HFFc6 (cell line): ENCODE data around the gene MAPK14. TPM values are rescaled to one million over a fixed set of nuclear protein-coding genes. Genes with fewer than 3 reads are reported as not detected.
A peak's percentile ranks its signal among the peaks of the same experiment; 100 is the strongest.

Source experiments
- DNase-seq: peaks from one replicate; pipeline ENCODE4 v3.0.0-alpha.2; 2018
- H3K27ac Mint-ChIP-seq: 2 replicates; pipeline ENCODE4 v1.8.0; 2020; ENCODE audit warnings: mild to moderate bottlenecking, mixed read lengths
- H3K27me3 Mint-ChIP-seq: 2 replicates; pipeline ENCODE4 v1.8.0; 2021; ENCODE audit warnings: mild to moderate bottlenecking, moderate library complexity, mixed read lengths; ENCODE audit not compliant: insufficient read depth
- H3K36me3 Mint-ChIP-seq: 2 replicates; pipeline ENCODE4 v1.8.0; 2021; ENCODE audit warnings: low read depth, mixed read lengths
- H3K4me1 Mint-ChIP-seq: 2 replicates; pipeline ENCODE4 v1.8.0; 2020; ENCODE audit warnings: low read depth, mixed read lengths
- H3K4me3 Mint-ChIP-seq: 2 replicates; pipeline ENCODE4 v1.8.0; 2020; ENCODE audit warnings: mild to moderate bottlenecking, moderate library complexity, mixed read lengths
- H3K9me3 Mint-ChIP-seq: 2 replicates; pipeline ENCODE4 v1.8.0; 2020; ENCODE audit warnings: mild to moderate bottlenecking, mixed read lengths
- total RNA-seq, 6 experiments: library from RNA; stranded (reverse); fragmentation: NEBNext Ultra II Directional; extraction: Animal tissue kit (Norgen Biotek cat#: 25700); gene quantifications; 2 replicates in 1 of 6; 3 replicates in 5 of 6; pipeline ENCODE4 v1.2.3, GENCODE V29; 2021
- TF ChIP-seq, protein P1 (sequence below): fragments of 200-600 bp; sonication (generic); IDR thresholded peaks from 2 replicates; pipeline ENCODE4 v1.5.0; 2021; ENCODE audit warnings: antibody characterized with exemption, mild to moderate bottlenecking

MAPK14 gene
- total RNA-seq, 6 experiments from 2014 or later = 34.1 to 40.4 (median 37.1) TPM

DNA sequence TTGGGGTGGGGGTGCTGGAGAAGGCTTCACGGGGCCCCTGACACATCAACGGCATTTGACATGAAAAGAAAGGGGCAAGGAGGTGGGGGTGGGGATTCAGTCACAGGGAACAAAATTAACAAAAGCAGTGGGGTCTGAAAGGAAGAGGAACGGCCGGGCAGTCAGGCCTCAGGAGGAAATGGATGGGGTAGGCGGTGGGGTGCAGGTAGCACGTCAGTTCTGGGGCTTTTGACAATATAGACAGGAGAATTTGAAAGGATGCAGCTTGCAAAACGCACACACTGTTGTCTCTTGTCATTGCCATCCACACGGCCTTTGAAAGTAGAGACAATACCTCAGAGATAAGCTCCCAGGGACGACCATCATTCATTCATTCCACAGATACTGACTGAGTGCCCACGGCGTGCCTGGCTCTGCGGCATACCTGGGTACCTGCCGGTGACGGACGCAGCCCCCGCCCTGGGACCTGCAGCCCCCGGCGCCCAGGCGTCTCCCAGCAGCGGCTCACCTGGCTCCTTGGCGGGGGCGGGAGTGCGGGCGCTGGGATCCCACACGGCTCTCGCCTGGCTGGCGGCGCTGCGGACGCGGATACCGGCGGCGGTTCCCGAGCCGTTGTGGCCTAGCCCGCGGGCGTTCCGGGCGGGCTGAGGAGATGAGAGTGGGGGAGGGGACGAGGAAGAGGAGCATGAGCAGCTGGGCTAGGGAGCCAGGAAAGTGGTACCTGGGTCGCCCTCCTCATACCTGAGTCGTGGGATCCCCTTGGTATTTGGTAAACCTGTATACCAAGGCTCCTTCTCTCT, 3.4 kb upstream of the MAPK14 start, which contains the start of gene SLC26A8:
Gene SLC26A8 (minus strand): TSS at position 646 of the 800 bp plus-strand sequence. CDS start 4,934 bp downstream, outside the sequence.
- peaks cover 27% of the 10 kb centered on the region for H3K4me1 Mint-ChIP-seq
- TF ChIP-seq, protein P1, sequence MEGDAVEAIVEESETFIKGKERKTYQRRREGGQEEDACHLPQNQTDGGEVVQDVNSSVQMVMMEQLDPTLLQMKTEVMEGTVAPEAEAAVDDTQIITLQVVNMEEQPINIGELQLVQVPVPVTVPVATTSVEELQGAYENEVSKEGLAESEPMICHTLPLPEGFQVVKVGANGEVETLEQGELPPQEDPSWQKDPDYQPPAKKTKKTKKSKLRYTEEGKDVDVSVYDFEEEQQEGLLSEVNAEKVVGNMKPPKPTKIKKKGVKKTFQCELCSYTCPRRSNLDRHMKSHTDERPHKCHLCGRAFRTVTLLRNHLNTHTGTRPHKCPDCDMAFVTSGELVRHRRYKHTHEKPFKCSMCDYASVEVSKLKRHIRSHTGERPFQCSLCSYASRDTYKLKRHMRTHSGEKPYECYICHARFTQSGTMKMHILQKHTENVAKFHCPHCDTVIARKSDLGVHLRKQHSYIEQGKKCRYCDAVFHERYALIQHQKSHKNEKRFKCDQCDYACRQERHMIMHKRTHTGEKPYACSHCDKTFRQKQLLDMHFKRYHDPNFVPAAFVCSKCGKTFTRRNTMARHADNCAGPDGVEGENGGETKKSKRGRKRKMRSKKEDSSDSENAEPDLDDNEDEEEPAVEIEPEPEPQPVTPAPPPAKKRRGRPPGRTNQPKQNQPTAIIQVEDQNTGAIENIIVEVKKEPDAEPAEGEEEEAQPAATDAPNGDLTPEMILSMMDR = no peak
- H3K4me3 Mint-ChIP-seq = peak within 1 kb of the TSS; percentile 56
- H3K36me3 Mint-ChIP-seq = peaks cover 5% of the 10 kb centered on the region
- peaks cover 2% of the 10 kb centered on the region for H3K27me3 Mint-ChIP-seq
- H3K27ac Mint-ChIP-seq = peak within 1 kb of the TSS; percentile 68; the same call in 1 of the 2 replicates
- peaks cover 4% of the 10 kb centered on the region; the same call in 1 of the 2 replicates for H3K9me3 Mint-ChIP-seq
- no peak for DNase-seq

DNA sequence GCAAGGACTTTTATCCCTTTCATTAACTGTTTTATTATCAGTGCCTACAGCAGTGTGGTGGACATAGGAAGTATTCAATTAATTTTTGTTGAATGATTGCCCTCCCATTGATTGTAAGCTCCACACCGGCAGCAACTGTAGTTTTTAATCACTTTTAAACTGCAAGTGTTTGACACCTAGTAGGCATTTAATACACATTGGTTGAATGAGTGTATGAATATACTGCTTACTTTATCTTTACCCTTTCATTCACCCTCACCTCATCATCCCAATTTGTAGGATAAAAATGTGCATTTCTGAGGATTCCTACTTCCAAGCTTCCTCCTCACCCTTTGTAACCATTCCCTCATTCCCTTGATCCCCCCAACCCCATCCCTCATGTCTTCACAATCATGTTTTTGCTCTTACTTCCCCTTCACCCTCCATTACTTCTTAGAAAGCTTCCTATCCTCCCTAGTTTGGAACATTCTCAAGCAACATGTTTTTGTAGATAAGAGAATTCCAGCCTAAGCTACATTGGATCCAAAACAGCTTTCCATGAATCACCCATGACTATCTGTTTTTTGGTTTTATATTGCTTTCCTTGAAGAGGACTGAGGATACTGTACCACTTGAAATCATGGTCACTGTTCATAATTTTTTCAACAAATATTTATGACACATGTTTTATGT, 2.2 kb upstream of the MAPK14 start:
- DNase-seq = peak; percentile 20
- TF ChIP-seq, protein P1 = no peak
- Mint-ChIP-seq H3K27me3 (peaks cover 2% of the 10 kb centered on the region), H3K9me3 (peaks cover 4% of the 10 kb centered on the region; the same call in 1 of the 2 replicates), H3K4me1 (peaks cover 33% of the 10 kb centered on the region), H3K36me3 (peaks cover 5% of the 10 kb centered on the region), H3K27ac (peak overlapping the region; percentile 68), H3K4me3 (peak overlapping the region; percentile 56)

DNA sequence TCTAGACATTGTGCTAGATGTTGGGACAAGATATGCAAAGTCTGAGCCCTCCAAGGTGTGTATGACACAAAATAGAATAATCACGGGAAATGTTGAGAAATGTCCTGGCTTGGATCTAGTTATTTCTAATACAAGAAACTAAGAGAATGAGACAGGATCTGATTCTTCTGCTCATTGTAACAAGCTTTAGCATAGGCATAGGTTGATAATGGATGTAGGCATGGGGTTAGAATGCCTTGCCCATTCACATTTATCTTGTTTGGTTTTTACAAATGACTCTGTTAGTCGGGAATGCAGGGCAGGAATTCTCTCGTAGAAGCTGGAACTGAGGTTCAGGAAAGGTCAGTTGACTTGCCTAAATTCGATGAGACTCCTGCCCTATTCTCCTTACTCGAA, 1.7 kb upstream of the MAPK14 start:
- H3K27me3 Mint-ChIP-seq = peaks cover 2% of the 10 kb centered on the region
- DNase-seq = peak; percentile 19
- TF ChIP-seq, protein P1 = no peak
- H3K4me1 Mint-ChIP-seq = peaks cover 33% of the 10 kb centered on the region
- H3K27ac Mint-ChIP-seq = peak overlapping the region; percentile 68
- H3K4me3 Mint-ChIP-seq = peak overlapping the region; percentile 56
- H3K9me3 Mint-ChIP-seq = peaks cover 4% of the 10 kb centered on the region; the same call in 1 of the 2 replicates
- H3K36me3 Mint-ChIP-seq = peaks cover 5% of the 10 kb centered on the region

DNA sequence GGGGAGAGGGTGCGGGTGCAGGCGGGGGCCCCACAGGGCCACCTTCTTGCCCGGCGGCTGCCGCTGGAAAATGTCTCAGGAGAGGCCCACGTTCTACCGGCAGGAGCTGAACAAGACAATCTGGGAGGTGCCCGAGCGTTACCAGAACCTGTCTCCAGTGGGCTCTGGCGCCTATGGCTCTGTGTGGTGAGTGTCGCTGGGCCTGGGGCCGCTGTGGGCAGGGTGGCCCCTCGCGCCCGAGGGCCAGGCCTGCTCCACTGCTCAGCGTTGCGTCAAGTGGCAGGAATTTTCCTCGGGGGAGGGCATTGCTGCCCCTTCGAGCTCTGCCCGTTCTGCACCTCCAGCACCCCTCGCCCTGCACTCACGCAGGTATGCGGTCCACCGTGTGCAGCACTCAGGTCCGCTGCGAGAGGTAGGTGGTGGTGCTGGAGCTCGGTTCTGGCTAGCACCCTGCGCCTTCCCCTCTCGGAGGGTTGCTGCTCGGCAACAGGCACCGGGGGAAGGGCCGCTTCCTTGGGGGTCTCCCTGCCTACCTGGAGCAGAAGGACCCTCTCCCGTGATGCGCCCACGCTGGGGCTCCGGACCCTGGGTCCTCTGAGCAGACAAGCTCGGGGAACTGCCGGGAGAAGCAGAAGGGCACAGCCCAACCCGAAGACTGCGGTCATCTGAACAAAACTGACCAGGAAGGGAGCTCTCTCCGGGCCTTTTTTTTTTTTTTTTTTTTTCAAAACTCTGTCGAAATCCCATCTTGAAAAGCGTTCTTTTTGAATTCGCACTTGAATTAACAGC, 674 bp downstream of the MAPK14 start:
- peaks cover 53% of the 10 kb centered on the region for H3K4me1 Mint-ChIP-seq
- H3K27me3 Mint-ChIP-seq = peaks cover 2% of the 10 kb centered on the region
- peak overlapping the region; percentile 94 for H3K27ac Mint-ChIP-seq
- TF ChIP-seq, protein P1 = no peak
- peak overlapping the region; percentile 100 for H3K4me3 Mint-ChIP-seq
- DNase-seq = peak; percentile 4
- peaks cover 4% of the 10 kb centered on the region; the same call in 1 of the 2 replicates for H3K9me3 Mint-ChIP-seq
- H3K36me3 Mint-ChIP-seq = peaks cover 10% of the 10 kb centered on the region

DNA sequence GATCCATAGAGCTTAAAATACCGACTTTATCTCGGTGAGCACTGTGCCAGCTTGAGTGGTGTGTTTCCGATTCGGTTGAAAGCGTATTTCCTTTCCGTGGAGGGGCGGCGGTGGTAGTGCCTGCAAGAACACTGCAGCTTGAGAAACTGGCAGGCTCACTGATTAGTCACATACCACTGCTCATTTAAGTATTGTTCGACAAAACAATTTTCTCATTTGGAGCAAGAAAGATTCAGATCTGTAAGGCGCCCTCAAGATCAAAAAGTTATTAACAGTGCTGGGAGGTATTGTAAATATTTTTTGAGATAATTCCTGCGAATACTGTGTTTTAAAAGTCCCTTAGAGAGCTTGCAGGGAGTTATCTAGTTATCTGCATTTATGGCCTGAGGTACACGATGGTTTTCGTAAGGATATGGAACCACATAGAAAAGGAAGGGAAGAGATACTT, 1.3 kb downstream of the MAPK14 start:
- DNase-seq = peak; percentile 66
- H3K36me3 Mint-ChIP-seq = peaks cover 10% of the 10 kb centered on the region
- peaks cover 2% of the 10 kb centered on the region for H3K27me3 Mint-ChIP-seq
- TF ChIP-seq, protein P1 = no peak
- peak overlapping the region; percentile 100 for H3K4me3 Mint-ChIP-seq
- peaks cover 4% of the 10 kb centered on the region; the same call in 1 of the 2 replicates for H3K9me3 Mint-ChIP-seq
- H3K4me1 Mint-ChIP-seq = peaks cover 59% of the 10 kb centered on the region
- peak overlapping the region; percentile 94 for H3K27ac Mint-ChIP-seq
